Testis (tissue), 2 donors: Measurements from ENCODE around the gene KANSL1L.

ENCODE experiments used
- POLR2A ChIP-seq: fragments of 450-650 bp; IDR thresholded peaks from one replicate; pipeline ENCODE4 v1.6.1; 2017; ENCODE audit warnings: antibody characterized with exemption, mild to moderate bottlenecking, moderate library complexity
- TF ChIP-seq, protein P1 (sequence below), 3 experiments: fragments of 450-650 bp in 2 of 3; fragments of 200-600 bp in 1 of 3; sonication (generic) in 1 of 3; IDR thresholded peaks; one replicate each; pipeline ENCODE4 v1.5.1; 2016 to 2019; ENCODE audit warnings: antibody characterized with exemption in 3 of 3, mild to moderate bottlenecking in 2 of 3, moderate library complexity in 1 of 3

DNA sequence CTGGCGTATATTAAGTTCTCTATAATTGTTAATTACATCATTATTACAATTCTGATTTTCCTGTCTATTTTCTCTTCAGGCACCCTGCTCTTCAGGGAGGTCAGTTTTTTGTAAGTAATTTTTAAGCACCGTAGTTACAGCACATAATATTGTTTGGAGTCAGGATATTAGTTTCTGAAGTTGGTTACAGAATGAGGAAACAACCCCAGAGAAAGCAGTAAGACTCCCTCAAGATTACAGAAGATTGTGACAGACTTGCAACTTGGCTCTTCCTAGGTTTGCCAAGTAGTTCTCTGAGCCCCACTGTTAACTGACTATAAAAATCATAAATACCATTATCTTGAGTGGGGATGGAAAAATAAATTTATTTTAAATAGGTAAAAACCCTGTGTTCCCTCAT is 167.8 kb downstream of the KANSL1L start:
- no peak for TF ChIP-seq POLR2A
- TF ChIP-seq, protein P1, sequence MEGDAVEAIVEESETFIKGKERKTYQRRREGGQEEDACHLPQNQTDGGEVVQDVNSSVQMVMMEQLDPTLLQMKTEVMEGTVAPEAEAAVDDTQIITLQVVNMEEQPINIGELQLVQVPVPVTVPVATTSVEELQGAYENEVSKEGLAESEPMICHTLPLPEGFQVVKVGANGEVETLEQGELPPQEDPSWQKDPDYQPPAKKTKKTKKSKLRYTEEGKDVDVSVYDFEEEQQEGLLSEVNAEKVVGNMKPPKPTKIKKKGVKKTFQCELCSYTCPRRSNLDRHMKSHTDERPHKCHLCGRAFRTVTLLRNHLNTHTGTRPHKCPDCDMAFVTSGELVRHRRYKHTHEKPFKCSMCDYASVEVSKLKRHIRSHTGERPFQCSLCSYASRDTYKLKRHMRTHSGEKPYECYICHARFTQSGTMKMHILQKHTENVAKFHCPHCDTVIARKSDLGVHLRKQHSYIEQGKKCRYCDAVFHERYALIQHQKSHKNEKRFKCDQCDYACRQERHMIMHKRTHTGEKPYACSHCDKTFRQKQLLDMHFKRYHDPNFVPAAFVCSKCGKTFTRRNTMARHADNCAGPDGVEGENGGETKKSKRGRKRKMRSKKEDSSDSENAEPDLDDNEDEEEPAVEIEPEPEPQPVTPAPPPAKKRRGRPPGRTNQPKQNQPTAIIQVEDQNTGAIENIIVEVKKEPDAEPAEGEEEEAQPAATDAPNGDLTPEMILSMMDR (IDR thresholded peaks at IDR 0.05), result no peak
